GM19395 (cell line): ENCODE measurements around the gene SNX27.
"Not testable (repeated sequence)": the region's sequence is repeated elsewhere in the genome, so short reads cannot be mapped to it uniquely, and the experiment has no call there.

ENCODE experiments used
- ATAC-seq: cut with Tn5 transposase; IDR thresholded peaks from one replicate; pipeline ENCODE4 v1.9.1; 2021; ENCODE audit warnings: mild to moderate bottlenecking, moderate library complexity; ENCODE audit not compliant: unreplicated experiment

Gene SNX27

DNA sequence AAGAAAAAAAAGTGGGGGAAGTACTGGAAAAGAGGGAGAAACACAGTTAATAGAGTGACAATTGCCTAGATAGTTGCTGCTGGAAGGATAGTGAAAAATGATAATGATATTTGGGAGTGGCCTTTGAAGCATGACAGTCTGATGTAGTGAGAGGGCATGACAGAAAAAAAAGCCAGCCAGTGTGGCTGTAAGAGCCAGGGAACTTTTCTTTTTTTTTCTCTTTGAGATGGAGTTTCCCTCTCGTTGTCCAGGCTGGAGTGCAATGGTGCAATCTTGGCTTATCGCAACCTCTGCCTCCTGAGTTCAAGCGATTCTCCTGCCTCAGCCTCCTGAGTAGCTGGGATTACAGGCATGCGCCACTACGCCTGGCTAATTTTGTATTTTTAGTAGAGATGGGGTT is 9.3 kb upstream of the SNX27 start:
- not testable (repeated sequence) for ATAC-seq

DNA sequence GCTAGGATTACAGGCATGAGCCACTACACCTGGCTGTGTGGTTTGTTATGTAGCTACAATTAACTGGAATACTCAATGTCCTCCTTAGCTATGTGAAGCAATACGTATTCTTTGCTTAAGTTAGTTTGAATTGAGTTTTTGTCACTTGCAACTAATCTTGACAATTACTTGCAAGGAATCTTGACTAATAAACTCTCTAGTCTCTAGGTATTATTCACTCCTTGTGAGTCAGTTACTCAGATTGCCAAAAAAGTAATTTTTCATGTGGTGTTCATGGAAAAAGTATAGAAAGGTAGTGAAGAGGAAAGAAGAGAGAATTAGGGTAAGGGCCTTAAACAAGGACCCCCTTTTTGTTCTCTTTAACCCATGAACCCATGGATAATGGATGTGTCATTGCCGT is 7.6 kb upstream of the SNX27 start:
- no peak for ATAC-seq

DNA sequence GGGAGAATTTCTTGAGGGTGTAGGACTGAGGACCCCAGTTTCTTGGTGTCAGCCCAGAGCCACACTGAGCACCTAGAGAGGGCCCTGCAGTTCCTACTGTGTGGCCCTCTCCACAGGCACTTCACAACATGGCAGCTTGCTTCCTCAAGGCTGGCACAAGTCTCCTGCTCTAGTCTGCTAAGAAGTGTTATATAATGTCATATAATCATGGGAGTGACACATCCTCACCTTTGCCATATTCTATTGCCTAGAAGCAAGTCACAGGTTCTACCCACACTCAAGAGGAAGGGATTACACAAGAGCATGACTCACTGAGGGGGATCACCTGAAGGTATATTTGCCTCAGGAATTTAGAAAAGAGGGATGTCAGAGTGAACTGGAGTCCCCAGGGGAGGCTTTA is 5.5 kb upstream of the SNX27 start:
- no peak for ATAC-seq

DNA sequence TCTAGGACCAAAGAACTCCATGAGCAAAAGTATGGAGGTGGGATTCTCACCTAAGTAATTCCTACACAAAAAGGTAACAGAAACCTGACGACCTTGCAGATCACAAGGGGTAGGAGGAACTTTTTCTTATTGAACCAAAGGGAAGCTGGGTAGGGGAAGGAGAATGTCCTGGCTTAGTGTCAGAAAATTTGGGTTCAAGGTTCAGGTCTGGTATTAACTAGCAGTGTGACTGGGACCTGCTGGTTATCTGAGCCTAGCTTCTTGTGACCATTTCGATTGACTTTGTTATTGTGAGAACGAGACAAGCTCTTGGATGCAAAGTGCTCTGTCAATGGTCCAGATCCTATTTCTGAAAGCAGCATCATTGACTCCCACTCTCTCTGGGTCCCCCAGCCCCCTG is 5.0 kb upstream of the SNX27 start:
- ATAC-seq: no peak

DNA sequence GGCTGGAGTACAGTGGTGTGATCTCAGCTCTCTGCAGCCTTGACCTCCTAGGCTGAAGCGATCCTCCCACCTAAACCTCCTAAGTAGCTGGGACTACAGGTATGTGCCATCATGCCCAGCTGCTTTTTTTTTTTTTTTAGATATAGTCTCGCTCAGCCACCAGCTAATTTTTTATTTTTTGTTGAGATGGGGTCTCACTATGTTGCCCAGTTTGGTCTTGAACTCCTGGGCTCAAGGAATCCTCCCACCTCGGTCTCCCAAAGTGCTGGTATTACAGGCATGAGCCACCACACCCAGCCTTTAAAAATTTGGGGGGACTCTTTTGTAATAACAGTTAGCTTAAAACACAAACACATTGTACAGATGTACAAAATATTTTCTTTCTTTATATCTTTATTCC is 1.7 kb upstream of the SNX27 start:
- no peak for ATAC-seq

DNA sequence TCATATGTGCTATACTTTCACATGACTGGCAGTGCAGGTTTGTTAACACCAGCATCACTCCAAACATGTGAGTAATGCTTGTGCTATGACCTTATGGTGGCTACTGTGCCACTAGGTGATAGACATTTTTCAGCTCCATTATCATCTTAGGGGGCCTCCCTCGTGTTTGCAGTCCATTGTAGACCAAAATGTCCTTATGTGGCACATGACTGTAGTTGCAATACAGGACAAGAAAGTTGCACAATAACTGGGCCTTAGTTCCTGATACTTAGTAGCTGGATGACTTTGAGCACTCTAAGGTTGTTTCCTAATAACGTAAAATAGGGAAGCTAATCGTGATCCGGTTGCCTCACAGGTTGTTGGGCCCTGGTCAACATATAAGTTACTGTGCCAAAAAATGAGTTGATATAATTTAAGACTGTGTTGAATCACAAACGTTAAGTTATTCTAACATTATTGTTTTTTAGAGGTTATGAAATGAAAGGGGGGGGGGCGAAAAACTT is 511 bp upstream of the SNX27 start:
- ATAC-seq: no peak

DNA sequence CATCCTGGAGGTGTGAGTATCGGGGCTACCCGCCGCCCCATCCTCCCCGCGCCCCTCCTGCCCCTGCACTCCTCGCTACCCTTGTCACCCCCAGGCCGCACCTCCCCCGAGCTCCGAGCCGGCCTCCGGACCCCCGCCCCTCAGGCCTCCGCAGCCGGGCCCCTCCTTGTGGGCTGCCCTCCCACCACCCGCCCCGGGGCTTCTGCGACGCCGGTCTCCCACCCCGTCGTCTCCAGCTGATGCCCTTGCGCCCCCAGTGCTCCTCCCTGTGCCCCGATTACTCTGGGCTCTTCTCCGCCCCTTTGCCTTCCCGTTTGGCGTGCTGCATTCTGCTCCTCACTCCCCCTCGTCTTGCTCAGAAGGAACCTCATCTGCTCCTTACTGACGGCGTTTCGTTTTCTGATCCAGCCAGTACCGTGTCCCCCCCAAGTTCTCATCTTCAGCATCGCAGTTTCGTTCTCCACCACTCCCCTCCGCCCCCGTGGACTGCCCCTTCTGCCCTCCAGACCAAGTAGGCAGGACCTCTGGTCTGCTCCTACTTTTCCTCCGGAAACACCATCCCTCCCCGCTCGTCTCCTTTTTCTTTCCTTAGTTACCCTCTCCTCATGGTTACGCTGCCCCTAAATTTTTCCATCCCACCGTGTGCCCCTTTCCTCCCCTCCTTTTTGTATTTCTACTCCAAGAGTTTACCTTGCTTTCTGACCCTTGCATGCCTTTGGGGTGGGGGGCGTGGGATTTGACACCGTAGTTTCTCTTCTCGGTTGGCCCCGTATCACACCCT is 841 bp downstream of the SNX27 start:
- no peak for ATAC-seq

DNA sequence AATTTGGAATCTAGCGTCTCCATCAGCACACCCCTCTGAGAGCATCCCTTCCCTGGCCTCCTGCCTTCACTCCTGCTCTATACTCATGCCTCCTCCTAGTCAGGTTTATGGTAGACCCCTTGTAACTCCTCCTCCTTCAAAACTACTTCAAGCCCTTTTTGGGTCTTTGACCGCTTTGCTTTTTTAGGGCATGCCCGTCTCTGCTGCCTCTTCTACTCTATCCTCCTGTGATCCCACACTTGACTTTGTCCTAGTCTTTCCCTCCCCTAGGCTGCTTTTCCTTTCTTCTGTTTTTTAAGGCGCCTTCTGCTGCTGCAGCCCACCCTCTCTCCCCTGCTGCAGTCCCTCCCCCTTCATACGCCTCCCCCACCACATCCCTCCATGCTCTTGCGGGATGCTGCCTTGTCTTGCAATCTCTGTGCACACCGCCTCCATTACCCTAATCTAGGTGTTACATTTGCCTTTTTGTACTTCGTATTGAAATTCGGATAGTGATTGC is 1.5 kb downstream of the SNX27 start:
- no peak for ATAC-seq

DNA sequence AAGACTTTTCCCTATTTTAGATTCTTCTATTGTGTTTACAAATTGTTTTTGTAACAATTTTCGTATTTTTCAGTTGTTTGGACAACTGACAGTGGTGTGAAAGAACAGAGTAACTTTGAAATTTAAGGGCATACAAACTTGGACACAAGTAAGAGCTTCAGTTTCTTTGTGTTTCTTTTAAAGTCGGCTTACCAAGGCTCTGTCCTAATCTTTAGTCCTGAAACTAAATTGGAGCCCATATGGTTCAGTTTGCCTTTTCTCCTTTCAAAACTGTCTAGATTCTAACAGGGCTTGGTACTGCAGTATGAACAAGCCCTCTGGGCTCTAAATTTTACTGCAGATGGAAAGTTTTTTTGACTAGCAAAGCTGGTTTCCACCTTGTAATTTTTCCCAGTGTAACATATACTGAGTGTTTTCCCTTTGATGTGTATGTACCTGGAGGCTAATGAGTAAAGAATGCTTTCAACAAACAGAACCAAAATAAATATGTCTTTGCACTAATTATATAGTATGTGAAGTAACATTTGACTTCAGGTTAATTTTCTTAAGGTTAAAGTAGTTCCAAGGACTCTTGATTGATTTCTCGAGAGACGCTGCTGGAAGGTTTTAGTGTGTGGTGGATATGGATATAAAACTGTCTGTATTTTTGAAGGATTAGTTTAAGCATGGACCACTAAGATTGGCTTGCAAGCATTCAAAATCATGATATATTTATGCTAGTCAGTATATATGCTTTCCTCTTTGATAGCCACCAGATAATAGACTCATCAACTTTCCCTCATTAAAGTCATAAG is 4.1 kb downstream of the SNX27 start:
- ATAC-seq: no peak

DNA sequence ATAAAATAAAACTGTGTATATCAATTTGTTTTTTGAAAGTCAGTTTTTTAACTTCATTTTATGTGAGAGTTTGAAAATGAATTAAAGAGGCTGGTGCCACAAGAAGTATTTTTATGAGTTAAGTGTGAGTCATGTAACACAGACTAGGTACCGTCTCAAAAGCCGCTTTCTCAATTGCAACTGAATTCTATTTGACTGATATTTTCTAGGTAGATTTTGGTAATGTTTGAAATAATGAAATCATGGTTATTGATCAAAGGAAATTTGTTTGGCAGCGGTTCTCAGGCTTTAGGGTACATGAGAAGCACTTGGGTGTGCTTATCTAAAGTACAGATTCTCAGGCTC is 4.6 kb downstream of the SNX27 start:
- ATAC-seq: no peak

DNA sequence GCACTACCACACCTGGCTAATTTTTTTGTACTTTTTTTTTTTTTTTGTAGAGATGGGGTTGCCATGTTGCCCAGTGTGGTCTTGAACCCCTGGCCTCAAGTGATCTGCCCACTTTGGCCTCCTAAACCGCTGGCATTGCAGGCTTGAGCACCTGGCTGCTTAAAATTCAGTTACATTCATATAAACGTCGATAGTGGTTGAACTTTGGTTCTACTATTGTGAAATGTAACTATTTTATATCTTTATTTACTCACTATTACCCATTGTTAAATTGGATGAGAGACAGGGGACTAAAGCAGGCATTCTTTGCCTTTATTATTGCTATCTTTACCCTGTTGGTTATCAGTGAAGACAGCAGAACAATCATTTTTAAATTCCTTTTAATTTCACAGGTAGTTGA is 6.2 kb downstream of the SNX27 start:
- no peak for ATAC-seq

DNA sequence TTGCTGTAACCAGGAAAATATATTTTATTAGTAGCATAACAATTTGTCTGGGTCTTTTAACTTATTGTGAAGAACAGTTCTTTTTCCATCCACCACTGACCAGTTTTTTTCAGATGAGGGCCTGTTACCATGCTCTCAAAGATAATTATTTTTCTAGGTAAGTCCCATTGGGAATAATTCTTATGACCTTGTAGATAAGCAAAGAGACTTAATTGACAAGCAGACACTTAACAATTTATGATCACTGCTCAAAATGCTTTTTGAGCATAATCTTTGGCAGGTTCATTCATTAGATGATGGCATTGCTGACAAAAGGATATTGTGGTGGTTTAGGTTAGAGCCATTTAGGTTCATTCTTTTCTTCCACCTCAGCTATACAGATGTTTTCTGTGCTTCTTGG is 6.6 kb downstream of the SNX27 start:
- ATAC-seq: no peak

DNA sequence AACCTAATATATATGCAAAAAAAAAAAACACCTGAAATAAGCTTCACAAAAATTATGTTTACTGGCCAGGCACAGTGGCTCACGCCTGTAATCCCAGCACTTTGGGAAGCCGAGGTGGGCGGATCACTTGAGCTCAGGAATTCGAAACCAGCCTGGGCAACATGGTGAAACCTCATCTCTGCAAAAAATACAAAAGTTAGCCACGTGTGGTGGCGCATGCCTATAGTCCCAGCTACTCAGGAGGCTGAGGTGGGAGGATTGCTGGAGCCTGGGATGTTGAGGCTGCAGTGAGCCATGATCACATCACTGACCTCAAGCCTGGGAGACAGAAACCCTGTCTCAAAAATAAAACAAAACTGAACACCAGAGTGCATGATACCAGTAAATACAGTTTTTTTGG is 7.1 kb downstream of the SNX27 start:
- not testable (repeated sequence) for ATAC-seq

DNA sequence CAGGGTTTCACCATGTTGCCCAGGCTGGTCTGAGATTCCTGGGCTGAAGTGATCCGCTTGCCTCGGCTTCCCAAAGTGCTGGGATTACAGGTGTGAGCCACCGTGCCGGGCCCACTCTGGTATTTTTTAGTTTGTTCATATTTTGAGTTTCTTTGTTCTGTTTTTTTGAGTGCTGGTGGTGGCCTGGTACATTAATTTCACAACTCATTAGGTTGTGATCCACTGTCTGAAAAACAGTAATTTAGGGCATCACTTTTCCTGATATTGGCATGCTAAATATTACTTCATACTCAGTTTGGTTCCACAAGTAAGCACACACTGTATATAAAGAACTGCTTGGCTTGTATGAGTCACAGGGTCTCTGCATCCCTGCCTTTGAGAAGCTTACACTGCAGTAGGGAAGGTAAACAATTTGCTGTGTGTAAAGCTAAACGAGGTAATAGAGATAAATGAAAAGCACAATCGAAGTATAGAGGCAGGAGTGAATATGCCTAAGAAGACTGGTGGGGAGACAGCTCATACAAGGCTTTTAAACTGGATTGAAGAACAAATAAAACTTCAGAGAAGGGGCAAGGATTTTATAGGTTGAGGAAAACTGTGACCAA is 7.7 kb downstream of the SNX27 start:
- ATAC-seq: no peak

DNA sequence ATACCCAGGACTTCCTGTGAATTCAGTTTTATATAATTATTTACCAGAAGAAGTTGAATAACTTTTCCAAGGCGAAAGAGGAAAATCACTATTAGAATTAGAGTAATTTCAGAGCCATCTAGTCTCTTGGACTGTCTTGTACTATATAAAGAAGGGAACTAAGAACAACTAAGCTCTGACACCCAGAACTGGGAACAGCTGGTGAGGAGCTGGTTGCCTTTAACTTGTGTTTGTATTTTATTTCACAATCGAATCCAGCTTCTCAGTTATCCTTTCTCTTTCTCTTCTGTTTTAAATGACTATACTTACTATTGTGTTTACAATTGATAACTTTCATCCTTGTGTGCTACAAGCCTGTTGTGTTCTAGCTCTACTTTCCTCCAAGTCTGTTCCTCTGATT is 8.4 kb downstream of the SNX27 start:
- no peak for ATAC-seq

DNA sequence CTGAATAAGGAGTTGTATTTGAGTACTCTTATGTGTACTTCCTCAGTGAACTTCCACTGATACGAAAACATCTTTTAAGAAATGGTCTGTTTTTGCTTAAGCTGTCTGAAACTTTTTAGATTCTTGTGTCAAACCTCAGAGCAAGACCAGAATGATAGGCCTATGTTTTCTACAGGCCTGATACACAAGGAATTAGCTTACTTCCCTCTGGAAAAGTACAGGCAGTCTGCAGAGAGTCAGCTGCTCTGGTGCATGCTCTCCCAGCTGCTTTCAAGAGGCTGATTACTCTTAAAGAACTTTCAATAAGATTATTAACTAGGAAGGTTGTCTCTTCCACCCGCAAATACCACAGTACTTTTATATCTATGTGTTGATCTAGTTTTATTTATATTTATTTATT is 9.5 kb downstream of the SNX27 start:
- ATAC-seq: no peak

DNA sequence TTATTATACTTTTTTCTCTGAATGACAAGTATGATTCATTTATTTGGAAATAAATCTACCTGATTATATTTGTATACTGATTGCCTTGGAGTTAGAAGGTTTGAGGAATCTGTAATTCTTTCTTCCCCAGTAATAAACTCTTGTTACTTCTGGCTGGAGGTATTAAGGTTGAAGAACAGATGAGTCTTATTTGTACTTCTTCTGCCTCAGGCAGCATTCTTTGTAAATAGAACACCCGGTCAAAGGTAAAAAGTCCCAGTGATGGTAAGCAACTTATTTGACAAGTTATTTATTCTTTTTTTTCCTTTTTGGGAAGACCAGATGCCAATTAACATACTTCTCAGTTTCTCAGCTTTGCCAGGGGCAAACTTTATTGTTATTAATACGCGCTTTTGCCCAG is 12.9 kb downstream of the SNX27 start:
- no peak for ATAC-seq

DNA sequence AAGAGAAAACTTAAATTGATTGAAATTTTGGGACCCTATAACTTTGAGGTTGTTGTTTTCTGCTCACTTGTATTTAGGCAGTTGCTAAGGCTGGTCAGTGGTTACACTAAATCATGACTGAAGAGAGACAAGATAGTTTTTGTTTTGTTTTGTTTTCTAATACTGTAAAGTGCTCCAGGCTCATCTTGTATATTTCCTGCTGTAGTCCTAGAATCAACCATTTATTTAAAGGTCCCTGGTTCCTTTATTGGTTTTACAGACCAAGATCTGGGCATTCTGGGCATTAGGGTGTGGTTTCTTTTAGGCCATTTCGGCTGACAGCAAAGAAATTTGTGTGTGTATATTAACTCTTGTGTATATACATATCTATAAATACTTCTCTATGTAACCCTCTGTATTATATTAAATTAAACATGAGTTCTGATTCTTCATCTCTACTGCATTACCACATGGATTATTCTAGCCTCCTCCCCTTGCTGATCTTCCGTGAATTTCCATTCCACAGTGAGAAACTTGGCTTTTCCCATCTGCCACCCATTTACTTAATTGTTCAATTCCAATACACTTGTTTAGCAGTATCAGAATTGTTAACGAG is 15.0 kb downstream of the SNX27 start:
- ATAC-seq: no peak

DNA sequence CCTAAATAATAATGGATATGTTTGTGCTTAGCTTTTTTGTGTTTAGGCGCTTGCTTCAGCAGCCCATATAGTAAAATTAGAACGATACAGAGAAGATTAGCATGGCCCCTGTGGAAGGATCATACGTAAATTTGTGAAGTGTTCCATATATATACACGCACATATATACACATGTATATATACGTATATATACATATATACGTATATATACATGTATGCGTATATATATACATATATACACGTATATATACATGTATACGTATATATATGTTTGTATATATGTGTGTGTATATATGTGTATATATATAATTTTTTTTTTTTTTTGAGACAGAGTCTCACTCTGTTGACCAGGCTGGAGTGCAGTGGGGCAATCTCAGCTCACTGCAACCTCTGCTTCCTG is 17.4 kb downstream of the SNX27 start:
- ATAC-seq: no peak

DNA sequence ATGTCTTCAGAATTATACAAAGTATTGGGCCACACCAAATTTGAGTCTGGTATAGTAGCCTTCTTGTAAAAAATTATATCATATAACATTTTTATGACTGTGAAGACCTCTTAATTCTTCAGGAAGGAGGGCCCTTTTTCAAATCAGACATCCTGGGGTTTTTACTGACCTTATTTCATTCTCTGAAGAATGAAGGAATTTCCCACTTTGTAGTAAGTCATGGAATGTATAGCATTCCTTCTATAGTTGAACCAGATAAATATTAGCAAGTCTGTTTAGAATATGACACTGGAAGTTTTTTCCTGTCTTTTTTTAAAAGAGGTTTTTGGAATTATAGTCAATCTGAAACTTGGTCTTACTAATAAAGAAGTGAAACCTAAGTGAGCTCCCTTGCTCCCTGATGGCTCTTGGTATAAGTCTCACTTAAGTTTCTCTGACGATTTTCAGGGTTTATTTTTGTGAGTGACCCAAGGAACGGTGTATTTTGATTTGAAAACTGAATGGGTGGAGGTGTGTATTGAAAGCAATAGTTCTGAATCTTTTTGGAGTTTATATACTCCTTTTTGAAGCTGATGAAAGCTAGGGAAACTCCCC is 23.7 kb downstream of the SNX27 start:
- no peak for ATAC-seq
